Activated CD8-positive, alpha-beta memory T cell treated with anti-CD3 and anti-CD28 coated beads for 48 hours (primary cell): Measurements from ENCODE around the gene SPAG7.
"Not testable (repeated sequence)": the region's sequence is repeated elsewhere in the genome, so short reads cannot be mapped to it uniquely, and the experiment has no call there.

Experiments used
- DNase-seq, 3 experiments: peaks; one replicate each; pipeline ENCODE4 v3.0.0-alpha.2; 2020; ENCODE audit warnings: low read depth in 2 of 3, low spot score in 2 of 3

The SPAG7 gene

GRCh38 chr17:4938688-4939545, 28.7 kb downstream of the SPAG7 start:
- DNase-seq, result no peak

GRCh38 chr17:4938069-4938491, 29.5 kb downstream of the SPAG7 start:
- DNase-seq, result no peak

GRCh38 chr17:4937553-4937952, 30.1 kb downstream of the SPAG7 start:
- DNase-seq, result no peak

- no peak for DNase-seq
Measured at GRCh38 chr17:4936436-4936835, 31.2 kb downstream of the SPAG7 start.

- DNase-seq, result no peak
Measured at GRCh38 chr17:4935650-4936049, 32.0 kb downstream of the SPAG7 start.

GRCh38 chr17:4934173-4934979, 33.2 kb downstream of the SPAG7 start:
- no peak for DNase-seq

GRCh38 chr17:4933646-4934045, 34.0 kb downstream of the SPAG7 start:
- DNase-seq, result no peak

GRCh38 chr17:4932756-4933155, 34.9 kb downstream of the SPAG7 start:
- no peak for DNase-seq

- DNase-seq, result no peak
Measured at GRCh38 chr17:4931963-4932362, 35.7 kb downstream of the SPAG7 start, which contains the start of gene GP1BA. Gene GP1BA, plus strand, starts transcription at chr17:4932277. Its CDS starts 328 bp downstream, at chr17:4932605.

- DNase-seq, result no peak
Measured at GRCh38 chr17:4928881-4929280, 38.7 kb downstream of the SPAG7 start.

- DNase-seq, result not testable (repeated sequence)
Measured at GRCh38 chr17:4926577-4927335, 40.9 kb downstream of the SPAG7 start.

GRCh38 chr17:4921320-4921719, 46.3 kb downstream of the SPAG7 start:
- DNase-seq, result no peak

- no peak for DNase-seq
Measured at GRCh38 chr17:4920351-4921048, 47.1 kb downstream of the SPAG7 start.

- no peak for DNase-seq
Measured at GRCh38 chr17:4919511-4920047, 48.0 kb downstream of the SPAG7 start.

- not testable (repeated sequence) for DNase-seq
Measured at GRCh38 chr17:4914551-4914950, 53.1 kb downstream of the SPAG7 start.

- no peak for DNase-seq
Measured at GRCh38 chr17:4913994-4914393, 53.6 kb downstream of the SPAG7 start.
